IgD-negative memory B cell (primary cell): ENCODE data around the gene LIMS2. TPM values are rescaled to one million over a fixed set of nuclear protein-coding genes. Genes with fewer than 3 reads are reported as not detected.
A peak's percentile ranks its signal among the peaks of the same experiment; 100 is the strongest.

ENCODE experiments used
- H3K27ac Mint-ChIP-seq, 3 donors: one replicate each; pipeline ENCODE4 v1.8.0; 2020 to 2022; ENCODE audit warnings: mild to moderate bottlenecking in 3 of 3, mixed read lengths in 3 of 3, moderate library complexity in 1 of 3
- H3K27me3 Mint-ChIP-seq: one replicate; pipeline ENCODE4 v1.8.0; 2021; ENCODE audit warnings: mixed read lengths
- H3K36me3 Mint-ChIP-seq: one replicate; pipeline ENCODE4 v1.8.0; 2020; ENCODE audit warnings: mild to moderate bottlenecking, mixed read lengths
- H3K4me1 Mint-ChIP-seq, 3 donors: one replicate each; pipeline ENCODE4 v1.8.0; 2020 to 2022; ENCODE audit warnings: mixed read lengths in 3 of 3, mild to moderate bottlenecking in 1 of 3
- H3K4me3 Mint-ChIP-seq, 4 donors: one replicate each; pipeline ENCODE4 v1.8.0; 2020 to 2022; ENCODE audit warnings: mild to moderate bottlenecking in 4 of 4, mixed read lengths in 4 of 4, moderate library complexity in 3 of 4
- H3K9me3 Mint-ChIP-seq, 3 donors: one replicate each; pipeline ENCODE4 v1.8.0; 2020 to 2021; ENCODE audit warnings: mixed read lengths in 3 of 3, mild to moderate bottlenecking in 1 of 3
- polyA plus RNA-seq: library from polyadenylated mRNA; unstranded; fragments of 300-500 nt; fragmentation: Illumina TruSeq; gene quantifications from one replicate; pipeline ENCODE4 v1.2.3, GENCODE V29; 2021

Gene LIMS2
- polyA plus RNA-seq, 1 donor from 2014 or later, result 35.1 TPM

DNA sequence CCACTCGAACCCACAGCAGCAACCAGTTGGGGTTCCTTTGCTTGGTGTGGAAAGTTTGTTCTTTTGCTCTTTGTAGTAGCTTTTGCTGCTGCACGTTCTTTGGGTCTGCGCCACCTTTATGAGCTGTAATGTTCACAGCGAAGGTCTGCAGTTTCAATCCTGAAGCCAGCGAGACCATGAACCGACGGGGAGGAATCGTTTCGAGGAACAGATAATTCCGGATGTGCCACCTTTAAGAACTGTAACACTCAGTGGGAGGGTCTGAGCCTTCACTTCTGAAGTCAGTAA, 15.1 kb downstream of the LIMS2 start:
- H3K36me3 Mint-ChIP-seq, result peaks cover 2% of the 10 kb centered on the region
- peaks cover 0 to 4% (median 0%) of the 10 kb centered on the region in 3 donors for H3K9me3 Mint-ChIP-seq
- peaks cover 0 to 7% (median 0%) of the 10 kb centered on the region in 3 donors for H3K4me1 Mint-ChIP-seq
- peaks cover 31% of the 10 kb centered on the region for H3K27me3 Mint-ChIP-seq
- no peak overlapping the region for H3K27ac Mint-ChIP-seq
- no peak overlapping the region for H3K4me3 Mint-ChIP-seq

DNA sequence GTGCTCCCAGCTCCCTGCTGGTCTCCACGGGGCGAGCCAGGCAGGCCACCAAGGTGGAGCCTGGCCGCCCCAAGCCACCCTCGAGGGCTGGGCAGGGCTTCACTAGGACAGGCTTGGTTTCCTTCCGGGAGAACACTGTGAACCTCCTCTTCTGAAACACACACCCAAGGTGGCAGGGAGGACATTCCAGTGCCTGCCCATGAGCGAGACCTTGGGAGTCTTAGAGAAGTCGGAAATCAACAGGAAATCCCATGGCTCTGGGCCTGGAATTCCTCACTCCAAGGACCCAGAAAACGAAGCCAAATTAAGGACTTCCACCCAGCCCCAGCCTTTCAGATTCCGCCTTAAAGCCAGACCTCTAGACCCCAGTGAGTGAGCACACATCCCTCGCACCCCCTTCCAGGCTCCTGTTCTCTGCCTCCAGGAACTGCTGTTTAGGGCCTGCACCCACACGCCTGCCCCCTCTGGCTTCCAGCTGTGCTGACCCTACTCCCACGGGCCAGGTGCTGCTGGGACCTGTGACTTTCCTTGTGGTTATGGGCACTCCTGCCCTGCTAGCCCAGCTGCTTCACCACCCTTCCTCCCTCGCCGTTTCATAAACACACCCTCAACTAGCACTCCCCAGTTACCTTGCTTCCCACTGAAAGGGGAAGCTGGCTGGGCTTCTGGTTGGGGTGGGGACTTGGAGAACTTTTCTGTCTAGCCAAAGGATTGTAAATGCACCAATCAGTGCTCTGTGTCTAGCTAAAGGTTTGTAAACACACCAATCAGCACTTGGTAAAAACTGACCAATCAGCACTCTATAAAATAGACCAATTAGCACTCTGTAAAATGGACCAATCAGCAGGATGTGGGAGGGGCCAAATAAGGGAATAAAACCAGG, 15.7 kb downstream of the LIMS2 start:
- Mint-ChIP-seq H3K36me3 (no peaks in the 10 kb centered on the region), H3K4me1 (peaks cover 0 to 7% (median 0%) of the 10 kb centered on the region in 3 donors), H3K27ac (no peak overlapping the region)

DNA sequence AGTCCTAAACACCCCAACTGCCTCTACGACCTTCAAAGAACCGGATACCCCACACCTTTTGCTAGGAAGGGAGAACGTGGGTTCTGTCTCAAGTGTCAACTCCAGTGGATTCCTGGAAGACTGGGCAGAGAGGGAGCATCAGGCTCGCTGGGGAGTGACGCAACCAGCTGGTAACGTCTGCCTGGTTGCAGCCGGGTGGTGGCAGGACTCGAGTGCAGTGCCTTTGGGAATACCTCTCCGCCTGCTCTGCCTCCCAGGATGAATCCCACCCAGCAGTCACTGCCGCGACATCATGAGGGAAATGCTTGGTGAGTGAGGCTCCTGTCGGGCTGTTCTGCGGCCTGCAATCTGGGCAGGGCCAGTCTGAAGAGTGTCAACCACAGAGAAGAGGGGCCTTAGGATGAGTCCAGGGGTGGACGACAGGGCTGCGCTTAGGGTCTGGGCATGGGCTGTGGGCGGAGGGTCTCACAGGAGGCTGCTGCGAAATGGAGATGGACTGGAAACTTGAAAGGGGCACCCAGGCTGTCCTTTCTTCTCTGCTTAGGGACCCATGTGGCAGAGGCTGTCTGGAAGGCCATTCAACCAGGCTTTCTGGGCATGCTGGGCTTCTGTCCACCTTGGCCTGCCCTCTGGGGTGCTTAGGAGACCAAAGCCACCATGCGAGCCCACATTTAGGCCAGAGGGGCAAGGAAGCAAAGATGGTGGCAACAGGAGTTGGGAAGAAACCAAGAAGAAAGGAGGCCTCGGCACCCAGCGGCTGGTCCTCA, 16.5 kb downstream of the LIMS2 start:
- Mint-ChIP-seq H3K27ac (no peak overlapping the region), H3K4me1 (peaks cover 0 to 7% (median 0%) of the 10 kb centered on the region in 3 donors), H3K36me3 (no peaks in the 10 kb centered on the region), H3K27me3 (peaks cover 22% of the 10 kb centered on the region), H3K9me3 (peaks cover 0 to 4% (median 0%) of the 10 kb centered on the region in 3 donors), H3K4me3 (no peak overlapping the region)

More for the DNA sequence above, 15.7 kb downstream of the LIMS2 start:
- Mint-ChIP-seq H3K9me3 (peaks cover 0 to 4% (median 0%) of the 10 kb centered on the region in 3 donors), H3K4me3 (peak overlapping the region in 1 of 4 donors; percentile 52), H3K27me3 (peaks cover 26% of the 10 kb centered on the region)

DNA sequence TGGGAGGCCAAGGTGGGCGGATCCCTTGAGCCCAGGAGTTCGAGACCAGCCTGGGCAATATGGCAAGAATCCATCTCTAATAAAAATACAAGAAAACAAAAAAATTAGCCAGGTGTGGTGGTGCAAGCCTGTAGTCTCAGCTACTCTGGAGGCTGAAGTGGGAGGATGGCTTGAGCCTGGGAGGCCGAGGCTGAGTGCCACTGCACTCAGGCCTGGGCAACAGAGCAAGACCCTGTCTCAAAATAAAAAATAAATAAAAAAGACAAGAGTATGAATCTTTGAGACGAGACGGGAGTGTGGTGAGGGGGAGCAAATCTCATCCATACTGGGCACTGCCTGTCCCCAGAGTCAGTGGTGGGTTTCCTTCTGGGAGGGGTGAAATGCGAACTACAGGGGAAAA, 17.2 kb downstream of the LIMS2 start:
- Mint-ChIP-seq H3K4me1 (peaks cover 0 to 5% (median 2%) of the 10 kb centered on the region in 3 donors), H3K27ac (no peak overlapping the region), H3K9me3 (peaks cover 0 to 4% (median 0%) of the 10 kb centered on the region in 3 donors), H3K36me3 (no peaks in the 10 kb centered on the region), H3K4me3 (peak overlapping the region in 1 of 4 donors; percentile 22), H3K27me3 (peaks cover 16% of the 10 kb centered on the region)

DNA sequence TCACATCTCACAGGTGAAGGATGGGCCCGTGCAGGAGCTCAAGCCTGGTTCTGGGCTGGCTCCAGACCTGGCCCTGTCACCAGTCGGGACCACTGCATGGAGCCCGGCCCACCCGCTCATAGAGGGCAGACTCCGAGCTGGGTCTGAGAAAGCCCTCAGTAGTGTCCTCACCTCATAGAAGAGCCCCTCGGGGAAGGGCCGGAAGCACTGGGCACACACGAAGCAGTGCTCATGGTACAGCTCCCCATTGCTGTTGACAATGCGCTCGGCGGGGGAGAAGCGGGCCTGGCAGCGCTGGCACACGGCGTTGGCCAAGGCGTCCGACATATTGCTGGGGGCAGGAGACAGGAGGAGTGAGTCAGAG, 18.1 kb downstream of the LIMS2 start:
- Mint-ChIP-seq H3K4me3 (no peak overlapping the region), H3K4me1 (peaks cover 5 to 12% (median 7%) of the 10 kb centered on the region in 3 donors), H3K27me3 (peaks cover 9% of the 10 kb centered on the region), H3K27ac (no peak overlapping the region), H3K36me3 (no peaks in the 10 kb centered on the region), H3K9me3 (peaks cover 0 to 4% (median 0%) of the 10 kb centered on the region in 3 donors)

DNA sequence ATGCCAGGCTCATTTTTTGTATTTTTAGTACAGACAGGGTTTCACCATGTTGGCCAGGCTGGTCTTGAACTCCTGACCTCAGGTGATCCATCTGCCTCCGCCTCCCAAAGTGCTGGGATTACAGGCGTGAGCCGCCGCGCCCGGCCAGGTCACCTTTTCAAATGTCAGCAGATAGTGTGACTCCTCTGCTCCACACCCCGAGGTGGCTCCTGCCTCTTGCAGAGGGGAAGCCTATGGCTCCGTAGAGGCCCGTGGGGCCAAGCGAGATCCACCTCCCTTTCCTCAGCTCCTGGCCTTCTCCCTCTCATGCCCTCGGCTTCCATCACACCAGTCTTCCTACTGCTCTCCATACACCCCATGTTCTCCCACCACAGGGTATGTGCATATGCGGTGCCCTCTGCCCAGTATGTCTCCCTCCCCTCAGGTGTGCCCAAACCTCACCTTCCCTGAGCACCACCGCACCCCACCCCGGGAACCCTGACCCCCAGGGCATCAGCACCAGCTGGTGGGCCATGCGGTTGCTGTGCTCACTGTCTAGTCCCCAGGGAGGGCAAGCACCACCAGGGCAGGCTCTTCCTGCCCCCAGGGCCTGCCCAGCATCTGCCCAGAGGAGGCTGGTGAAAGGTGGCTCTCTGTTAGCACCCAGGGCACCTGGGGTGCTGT, 18.6 kb downstream of the LIMS2 start:
- Mint-ChIP-seq H3K9me3 (peaks cover 0 to 2% (median 0%) of the 10 kb centered on the region in 3 donors), H3K27ac (no peak overlapping the region), H3K4me1 (peaks cover 8 to 14% (median 8%) of the 10 kb centered on the region in 3 donors), H3K36me3 (no peaks in the 10 kb centered on the region), H3K27me3 (peaks cover 9% of the 10 kb centered on the region), H3K4me3 (no peak overlapping the region)

DNA sequence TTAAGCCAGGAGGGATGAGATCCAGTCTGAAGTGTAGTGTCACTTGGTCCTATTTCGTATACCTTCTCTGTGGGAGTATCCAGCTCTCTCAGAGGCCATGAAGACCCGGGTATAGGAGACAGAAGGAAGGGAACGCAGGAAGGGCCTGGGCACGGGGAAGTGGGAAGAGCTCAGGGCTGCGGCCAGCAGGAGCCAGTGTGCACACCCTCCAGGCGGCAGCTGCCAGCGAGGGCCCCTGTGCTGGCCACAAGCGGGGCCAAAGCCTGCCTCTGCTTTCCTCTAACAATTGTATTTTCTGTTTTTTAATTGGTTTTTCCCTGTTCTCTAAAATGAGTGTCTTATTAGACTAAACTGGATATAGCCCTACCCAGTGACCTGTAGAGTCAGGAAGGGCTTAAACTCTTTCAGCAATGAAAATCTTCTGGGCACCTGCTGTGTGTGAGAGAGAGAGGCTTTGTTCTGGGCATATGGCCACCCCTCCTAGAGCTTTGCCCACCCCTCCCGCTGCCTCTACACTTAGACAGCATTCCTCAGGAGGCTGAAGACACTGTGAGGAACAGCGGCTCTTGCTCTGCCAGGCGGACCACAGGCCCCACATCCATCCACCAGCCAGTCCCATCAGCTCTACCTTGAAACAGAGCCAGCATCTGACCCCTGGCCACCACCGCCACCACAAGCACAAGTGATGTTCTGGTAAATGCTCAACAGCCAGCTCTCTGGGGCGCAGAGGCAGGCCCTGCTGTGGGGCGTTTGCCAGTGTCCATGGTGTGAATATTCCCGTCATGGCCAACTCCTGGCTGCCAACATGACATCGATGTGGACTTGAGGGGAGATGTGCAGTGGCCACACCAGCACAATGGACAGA, 19.9 kb downstream of the LIMS2 start:
- H3K36me3 Mint-ChIP-seq, result no peaks in the 10 kb centered on the region
- H3K9me3 Mint-ChIP-seq, result peaks cover 0 to 2% (median 0%) of the 10 kb centered on the region in 3 donors
- H3K4me1 Mint-ChIP-seq, result peaks cover 10 to 17% (median 16%) of the 10 kb centered on the region in 3 donors
- H3K4me3 Mint-ChIP-seq, result no peak overlapping the region
- H3K27me3 Mint-ChIP-seq, result peaks cover 7% of the 10 kb centered on the region
- H3K27ac Mint-ChIP-seq, result no peak overlapping the region

DNA sequence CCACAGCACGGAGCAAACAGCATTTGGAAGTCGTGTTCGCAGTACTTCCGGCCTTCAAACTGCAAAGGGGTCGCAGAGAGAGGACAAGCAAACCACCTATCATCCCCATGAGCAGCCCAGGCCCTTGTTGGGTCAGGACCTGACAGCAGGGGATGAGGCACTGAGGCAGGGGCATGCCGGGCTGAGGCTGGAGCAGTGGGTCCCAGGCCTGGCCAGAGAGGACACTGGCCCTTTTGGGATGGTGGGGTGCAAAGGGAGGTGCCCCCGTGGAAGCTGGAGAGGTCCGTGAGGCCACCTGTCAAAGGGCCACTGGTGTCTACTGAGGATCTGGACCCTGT, 20.5 kb downstream of the LIMS2 start:
- H3K4me3 Mint-ChIP-seq, result no peak overlapping the region
- peaks cover 0 to under 1% (median 0%) of the 10 kb centered on the region in 3 donors for H3K9me3 Mint-ChIP-seq

DNA sequence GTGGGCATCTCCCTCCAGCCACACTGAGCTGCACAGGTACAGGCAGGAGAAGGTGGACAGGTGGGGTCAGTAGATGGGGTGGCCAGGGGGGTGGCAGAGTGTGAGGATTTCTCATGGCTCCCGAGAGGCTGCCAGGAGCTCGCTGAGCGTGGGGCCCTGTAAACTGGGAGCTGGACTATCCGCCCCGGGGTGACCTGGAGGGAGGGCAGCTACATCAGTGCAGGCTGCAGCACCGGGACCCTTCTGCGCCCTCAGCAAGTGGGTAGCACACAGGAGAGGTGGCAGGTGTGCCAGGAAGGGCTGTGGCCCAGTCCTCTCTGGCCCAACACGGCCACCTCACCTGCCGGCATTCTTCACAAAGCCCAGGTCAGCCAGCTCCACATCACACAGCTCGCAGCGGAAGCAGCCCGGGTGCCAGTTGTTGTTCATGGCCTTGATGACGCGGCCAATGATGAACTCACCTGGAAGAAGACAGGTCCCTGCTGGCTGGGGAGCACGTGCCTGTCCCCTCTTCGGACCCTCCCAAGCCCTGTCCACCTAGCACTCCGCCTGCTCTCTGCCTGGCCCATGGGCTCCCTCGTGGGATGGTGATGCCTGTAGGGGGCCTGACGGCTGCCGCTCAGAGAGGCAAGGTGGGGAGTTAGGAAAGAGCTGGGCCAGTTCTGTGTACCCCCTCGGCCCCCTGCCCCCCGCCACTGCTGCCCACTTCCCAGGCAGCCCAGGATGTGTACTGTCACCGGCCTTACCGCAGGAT, 21.1 kb downstream of the LIMS2 start:
- Mint-ChIP-seq H3K36me3 (no peaks in the 10 kb centered on the region), H3K4me1 (peaks cover 17 to 22% (median 20%) of the 10 kb centered on the region in 3 donors), H3K27ac (no peak overlapping the region), H3K4me3 (no peak overlapping the region), H3K9me3 (no peaks in the 10 kb centered on the region), H3K27me3 (peaks cover 4% of the 10 kb centered on the region)

More for the DNA sequence above, 20.5 kb downstream of the LIMS2 start:
- Mint-ChIP-seq H3K27me3 (peaks cover 4% of the 10 kb centered on the region), H3K36me3 (no peaks in the 10 kb centered on the region), H3K27ac (peak overlapping the region in 1 of 3 donors; percentile 53), H3K4me1 (peaks cover 13 to 18% (median 16%) of the 10 kb centered on the region in 3 donors)

DNA sequence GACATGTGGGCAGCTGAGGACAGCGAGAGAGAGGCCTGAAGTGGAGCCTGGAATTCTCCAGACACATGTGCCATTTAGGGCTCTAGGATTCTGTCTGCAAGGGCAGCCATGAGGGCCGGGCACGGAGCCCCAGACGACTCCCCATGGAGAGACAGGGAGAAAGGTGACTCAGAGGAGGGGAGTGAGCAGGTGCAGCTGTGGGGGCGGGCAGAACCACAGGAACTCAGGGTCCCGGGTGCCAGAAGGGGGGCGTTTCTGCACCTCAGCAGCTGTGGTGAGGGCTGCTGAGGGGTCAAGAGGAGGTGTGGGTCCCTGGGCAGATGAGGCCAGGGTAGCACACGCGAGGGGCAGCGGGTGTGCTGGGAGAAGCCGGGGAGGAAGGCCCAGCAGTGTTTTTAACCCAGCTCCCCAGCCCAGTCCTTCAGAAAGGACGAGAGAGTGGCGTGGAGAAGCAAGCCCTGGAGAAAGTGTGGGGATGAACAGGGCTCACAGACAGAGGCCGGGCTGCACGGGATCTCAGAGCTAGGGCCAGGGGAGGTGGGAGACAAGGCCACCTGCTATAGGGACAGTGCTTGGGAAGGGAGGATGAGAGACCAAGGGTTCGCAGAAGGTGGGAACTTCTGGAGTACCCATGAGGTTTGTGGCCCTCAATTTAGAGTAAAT, 21.8 kb downstream of the LIMS2 start:
- H3K27ac Mint-ChIP-seq, result peak overlapping the region in 1 of 3 donors; percentile 53
- peaks cover under 1% of the 10 kb centered on the region for H3K27me3 Mint-ChIP-seq
- no peaks in the 10 kb centered on the region for H3K9me3 Mint-ChIP-seq
- H3K36me3 Mint-ChIP-seq, result no peaks in the 10 kb centered on the region
- peaks cover 18 to 22% (median 21%) of the 10 kb centered on the region in 3 donors for H3K4me1 Mint-ChIP-seq
- peak overlapping the region in 1 of 4 donors; percentile 43 for H3K4me3 Mint-ChIP-seq

DNA sequence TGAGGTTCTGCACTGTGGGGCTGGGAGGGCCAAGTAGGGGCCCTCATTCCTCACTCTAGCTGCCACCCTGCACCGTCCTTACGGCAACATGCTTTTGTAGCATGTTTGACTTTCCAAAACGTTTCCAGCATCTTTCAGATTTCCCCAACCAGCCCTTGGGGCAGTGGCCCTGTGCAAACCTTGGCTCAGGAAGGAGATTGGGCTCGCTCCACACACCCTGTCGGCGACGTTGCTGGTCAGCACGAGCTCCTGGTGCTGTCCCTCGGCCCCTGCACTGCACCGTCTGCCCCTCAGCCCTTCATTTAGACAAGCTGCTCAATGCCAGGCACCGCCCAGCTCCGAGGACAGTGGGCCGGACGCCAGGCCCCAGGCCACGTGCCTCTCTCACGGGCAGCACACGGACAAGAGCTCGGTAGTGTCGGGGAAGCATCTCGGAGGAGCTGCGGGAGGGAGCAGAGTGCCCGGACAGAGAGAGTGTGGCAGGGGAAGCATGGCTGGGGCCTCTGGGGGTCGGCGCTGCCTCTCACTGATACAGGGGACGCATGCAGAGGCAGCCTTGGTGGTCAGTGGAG, 22.5 kb downstream of the LIMS2 start:
- Mint-ChIP-seq H3K4me3 (no peak overlapping the region), H3K9me3 (no peaks in the 10 kb centered on the region), H3K27me3 (no peaks in the 10 kb centered on the region), H3K4me1 (peaks cover 21 to 22% (median 22%) of the 10 kb centered on the region in 3 donors), H3K36me3 (no peaks in the 10 kb centered on the region), H3K27ac (peak overlapping the region in 2 of 3 donors; percentile 11 to 50)

DNA sequence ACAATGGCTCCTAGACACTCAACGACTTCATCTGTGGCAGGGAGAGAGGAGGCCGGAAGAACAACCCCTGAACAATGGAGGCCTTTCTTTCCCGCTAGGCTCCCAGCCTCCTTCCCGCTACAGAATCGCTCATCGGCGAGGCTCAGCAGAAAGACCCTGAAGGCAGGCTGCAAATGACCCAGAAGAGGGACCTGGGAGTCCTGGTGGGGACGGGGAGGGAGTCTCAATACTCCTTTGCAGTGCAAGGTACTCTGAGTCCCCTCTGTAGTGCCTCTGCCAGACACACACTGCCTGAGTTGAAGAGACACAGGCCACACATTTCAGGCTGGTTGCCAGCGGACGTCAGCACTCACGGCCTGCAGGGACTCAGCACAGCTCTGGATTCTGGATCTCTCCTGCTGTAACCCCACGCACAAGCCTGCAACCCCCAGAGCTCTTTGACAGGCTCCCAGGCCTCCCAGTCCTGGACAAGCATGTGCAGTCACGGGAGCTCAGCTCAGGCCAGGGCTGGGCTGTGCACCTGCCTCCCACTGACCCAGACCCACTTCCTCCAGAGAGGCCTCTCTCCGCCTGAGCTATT, 23.3 kb downstream of the LIMS2 start:
- no peaks in the 10 kb centered on the region for H3K36me3 Mint-ChIP-seq
- H3K27ac Mint-ChIP-seq, result peak overlapping the region in 1 of 3 donors; percentile 11
- peak overlapping the region in 3 of 4 donors; percentile 34 to 76 (median 52) for H3K4me3 Mint-ChIP-seq
- H3K4me1 Mint-ChIP-seq, result peaks cover 21 to 24% (median 22%) of the 10 kb centered on the region in 3 donors
- H3K27me3 Mint-ChIP-seq, result no peaks in the 10 kb centered on the region
- H3K9me3 Mint-ChIP-seq, result no peaks in the 10 kb centered on the region
